ENCODE data around the gene YTHDF2.

The YTHDF2 gene

DNA sequence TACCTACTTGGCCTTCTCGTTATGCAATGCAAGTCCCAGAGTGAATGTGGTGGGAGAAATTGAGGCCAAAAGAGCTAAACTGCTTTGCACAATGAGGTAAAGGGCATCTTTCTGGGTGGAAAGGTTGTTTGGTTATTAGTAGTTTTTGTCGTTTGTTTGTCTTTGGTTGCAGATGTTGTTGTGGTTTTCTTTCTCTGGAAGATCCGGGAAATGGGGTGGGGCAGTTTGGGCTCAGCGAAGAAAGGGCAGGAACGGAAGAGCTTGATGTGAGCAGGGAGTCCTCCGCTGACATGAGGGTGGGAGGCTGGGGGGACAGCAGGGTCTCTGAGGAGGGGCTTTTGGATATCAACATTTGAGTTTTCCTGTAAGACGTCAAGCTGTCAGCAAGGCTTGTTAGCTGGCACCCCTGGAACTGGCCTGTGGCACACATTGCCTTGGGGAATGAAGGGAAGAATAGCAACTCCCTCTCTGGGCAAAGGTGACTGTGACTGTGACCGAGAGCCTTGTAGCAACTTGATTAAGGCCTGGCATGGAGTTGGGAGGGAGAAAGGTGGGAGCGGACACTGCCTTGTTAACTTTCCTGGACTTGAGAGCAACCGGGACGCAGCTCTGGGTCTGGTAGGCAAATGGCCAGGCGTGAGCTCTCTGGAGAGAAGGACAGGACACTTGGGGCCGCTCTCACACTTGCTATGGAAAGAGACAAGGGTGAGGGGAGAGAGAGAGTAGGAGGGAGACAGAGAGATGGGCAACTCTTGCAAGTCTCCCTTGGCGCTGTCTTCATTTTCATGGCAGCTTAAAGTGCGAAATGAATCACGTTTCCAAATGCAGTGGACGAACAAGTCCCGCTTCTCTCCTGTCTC, 59.8 kb downstream of the YTHDF2 start:
- no peak for DNase-seq (ENCODE audit: low read depth in 3 of 3, low spot score in 1 of 3)

DNA sequence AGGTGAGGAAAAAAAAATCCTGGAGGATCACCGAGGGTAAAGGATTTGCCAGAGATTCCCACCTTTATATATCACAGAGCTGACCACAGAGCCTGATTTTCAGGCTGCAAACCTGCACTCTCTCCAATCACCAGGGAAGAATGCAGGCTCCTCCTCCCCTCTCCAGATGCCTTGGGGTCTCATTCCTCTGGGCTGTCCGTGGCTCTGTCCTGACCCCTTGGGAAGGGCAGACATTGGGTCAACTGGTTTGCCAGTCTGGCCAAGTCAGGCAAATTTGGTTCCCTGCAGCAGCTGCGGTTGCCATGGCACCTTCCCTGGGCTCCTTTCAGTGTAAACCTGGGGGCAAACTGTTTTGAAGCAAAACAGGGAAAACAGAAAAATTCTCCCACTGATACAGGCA, 63.6 kb downstream of the YTHDF2 start:
- DNase-seq (ENCODE audit: low read depth in 3 of 3, low spot score in 1 of 3), result no peak

DNA sequence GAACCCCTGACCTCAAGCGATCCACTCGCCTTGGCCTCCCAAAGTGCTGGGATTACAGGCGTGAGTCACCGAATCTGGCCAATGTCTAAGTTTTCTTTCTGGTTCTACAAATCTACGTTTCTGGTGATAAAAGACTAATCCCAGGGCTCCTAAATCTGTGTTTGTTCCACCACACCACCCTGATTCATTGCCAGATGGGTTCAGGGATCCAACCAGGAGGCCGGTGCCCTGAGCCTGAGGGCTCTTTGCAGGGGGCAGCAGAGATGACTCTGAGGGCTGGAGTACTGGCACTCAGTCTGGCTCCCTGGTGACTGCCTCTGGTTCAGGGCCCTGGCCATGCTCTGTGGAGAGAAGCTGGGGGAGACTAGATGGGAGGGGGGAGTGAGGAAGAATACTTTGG, 64.7 kb downstream of the YTHDF2 start:
- DNase-seq (ENCODE audit: low read depth in 3 of 3, low spot score in 1 of 3), result no peak

DNA sequence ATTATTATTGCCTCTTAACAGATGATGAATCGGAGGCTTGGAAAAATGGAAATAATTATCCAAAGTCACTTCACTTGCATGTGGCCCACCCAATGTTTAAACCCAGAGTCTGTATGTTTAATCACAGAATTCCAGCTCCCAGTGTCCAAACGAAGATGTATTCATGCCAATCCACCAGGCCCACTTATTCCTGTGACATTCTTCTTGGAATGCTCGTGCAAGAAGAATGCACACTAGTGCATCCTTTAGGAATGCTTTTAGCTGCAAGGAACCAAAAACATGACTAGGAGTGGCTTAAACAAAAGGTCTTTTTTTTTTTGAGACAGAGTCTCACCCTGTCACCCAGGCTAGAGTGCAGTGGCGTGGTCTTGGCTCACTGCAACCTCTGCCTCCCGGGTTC, 66.3 kb downstream of the YTHDF2 start:
- DNase-seq (ENCODE audit: low read depth in 3 of 3, low spot score in 1 of 3), result no peak

DNA sequence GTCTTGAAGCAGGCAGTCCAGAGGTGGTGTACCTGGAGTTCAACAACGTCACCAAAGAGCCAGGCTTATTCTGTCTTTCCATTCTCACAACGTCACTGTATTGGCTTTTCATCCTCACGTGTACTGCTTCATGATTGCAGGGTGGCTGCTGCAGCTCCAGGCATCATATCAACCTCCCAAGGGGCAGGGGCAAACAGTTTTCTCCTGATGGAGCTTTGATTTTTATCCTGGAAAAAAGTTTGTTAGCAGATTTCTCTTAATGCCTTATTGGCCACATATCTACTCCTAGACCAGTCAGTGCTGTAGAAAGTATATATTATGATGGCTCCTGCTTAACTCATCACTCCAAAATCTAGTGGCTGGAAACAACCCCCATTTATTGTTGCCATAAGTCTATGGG, 66.9 kb downstream of the YTHDF2 start:
- DNase-seq (ENCODE audit: low read depth in 3 of 3, low spot score in 1 of 3), result no peak

DNA sequence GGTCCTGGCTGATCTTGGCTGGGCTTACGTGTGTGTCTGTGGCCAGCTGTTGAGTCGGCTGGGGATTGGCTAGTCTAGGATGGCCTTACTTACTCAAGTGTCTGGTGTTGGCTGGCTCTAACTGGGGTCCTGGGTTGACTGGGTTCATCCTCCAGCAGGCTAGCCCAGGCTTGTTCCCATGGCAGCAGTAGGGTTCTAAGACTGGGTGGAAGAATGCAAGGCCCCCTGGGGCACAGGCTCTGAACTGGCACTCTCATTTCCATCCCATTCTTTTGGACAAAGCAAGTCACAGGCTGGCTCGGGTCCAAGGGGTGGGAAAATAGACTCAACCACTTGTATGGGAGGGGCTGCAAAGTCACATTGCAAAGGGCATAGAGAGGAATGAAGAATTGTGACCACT, 67.3 kb downstream of the YTHDF2 start:
- no peak for DNase-seq (ENCODE audit: low read depth in 3 of 3, low spot score in 1 of 3)

DNA sequence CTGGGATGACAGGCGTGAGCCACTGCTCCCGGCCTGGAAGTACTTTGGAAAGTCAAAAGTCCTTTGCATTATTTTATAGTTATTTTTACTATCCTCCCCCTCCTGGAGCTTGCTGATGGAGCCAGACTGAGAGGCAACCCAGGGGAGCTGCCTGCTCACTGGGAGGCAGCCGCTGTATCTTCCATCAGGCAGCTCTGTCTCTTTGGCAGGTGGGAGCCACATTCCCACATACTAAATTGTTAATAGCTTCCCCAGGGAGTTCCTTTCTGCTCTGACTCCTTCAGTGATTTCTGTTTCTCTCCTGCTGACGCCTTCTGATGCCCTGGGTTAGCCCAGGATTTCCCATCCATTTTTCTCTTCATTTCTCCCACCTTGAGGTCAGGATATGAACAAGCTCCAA, 70.3 kb downstream of the YTHDF2 start:
- DNase-seq (ENCODE audit: low read depth in 3 of 3, low spot score in 1 of 3), result no peak

DNA sequence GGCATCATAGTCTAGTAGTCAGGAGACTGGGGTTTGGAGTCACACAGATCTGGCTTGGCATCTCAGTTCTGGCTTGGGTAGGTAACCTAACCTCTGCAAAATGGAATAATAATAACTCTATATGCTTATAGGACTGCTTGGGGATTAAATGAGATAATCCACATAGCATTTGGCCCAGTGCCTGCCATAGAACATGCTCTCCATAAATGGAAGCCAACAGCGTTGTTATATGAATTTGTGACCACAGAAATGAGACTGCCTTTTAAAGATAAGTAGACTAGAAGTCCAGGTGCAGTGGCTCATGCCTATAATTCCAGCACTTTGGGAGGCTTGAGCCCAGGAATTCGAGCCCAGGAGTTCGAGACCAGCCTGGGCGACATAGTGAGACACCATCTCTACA, 71.2 kb downstream of the YTHDF2 start:
- no peak for DNase-seq (ENCODE audit: low read depth in 3 of 3, low spot score in 1 of 3)

DNA sequence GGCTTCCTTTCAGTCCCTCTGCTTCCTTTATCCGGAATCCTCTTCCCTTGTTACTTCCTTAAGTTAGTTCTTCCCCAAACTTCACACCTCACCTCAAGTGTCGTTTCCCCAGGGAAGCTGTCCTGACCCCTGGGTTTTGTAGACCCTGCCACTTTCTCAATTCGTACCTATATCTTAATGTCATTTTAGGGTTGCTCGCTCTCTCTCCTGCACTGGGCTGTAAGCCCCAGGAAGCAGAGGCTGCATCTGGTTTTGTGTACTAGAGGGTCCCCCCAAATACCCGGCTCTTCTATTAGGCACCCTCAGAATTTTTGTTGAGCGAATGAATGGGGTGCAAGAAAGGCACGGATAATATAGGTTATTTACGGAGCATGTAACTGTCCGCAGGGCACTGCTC, 74.6 kb downstream of the YTHDF2 start:
- DNase-seq (ENCODE audit: low read depth in 3 of 3, low spot score in 1 of 3), result no peak

DNA sequence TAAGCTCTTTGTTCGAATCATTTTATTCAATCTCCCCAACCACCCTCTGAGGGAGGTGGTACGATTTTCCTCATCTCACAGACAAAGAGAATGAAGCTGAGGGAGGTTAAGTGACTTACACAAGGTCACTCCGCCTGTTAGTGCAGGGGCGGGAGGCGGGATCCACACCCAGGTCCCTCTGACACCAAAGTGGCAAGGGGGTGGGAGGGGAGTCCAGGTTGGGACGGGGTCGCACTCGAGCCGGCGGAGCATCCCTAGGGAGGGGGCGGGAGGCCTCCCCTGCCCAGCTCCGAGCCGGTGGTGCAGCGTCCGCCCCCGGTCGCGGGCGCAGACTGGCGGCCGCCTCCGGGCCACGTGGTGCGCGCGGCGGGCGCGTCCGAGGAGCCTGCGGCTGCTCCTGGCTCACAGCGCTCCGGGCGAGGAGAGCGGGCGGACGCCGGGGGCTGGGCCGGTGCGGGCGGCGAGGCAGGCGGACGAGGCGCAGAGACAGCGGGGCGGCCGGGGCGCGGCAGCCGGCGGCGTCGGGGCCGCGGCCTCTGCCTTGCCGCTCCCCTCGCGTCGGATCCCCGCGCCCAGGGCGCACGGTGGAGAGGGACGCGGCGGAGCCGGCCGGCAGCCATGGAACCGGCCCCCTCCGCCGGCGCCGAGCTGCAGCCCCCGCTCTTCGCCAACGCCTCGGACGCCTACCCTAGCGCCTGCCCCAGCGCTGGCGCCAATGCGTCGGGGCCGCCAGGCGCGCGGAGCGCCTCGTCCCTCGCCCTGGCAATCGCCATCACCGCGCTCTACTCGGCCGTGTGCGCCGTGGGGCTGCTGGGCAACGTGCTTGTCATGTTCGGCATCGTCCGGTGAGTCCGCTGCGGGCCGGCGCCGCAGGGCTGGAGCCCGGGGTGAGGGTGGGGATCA, 75.3 kb downstream of the YTHDF2 start, which contains the start of gene OPRD1:
Gene OPRD1, plus strand, starts transcription at position 405 of the 903 bp plus-strand sequence. Its CDS starts 214 bp downstream, at position 619.
- DNase-seq (ENCODE audit: low read depth in 3 of 3, low spot score in 1 of 3), result no peak

DNA sequence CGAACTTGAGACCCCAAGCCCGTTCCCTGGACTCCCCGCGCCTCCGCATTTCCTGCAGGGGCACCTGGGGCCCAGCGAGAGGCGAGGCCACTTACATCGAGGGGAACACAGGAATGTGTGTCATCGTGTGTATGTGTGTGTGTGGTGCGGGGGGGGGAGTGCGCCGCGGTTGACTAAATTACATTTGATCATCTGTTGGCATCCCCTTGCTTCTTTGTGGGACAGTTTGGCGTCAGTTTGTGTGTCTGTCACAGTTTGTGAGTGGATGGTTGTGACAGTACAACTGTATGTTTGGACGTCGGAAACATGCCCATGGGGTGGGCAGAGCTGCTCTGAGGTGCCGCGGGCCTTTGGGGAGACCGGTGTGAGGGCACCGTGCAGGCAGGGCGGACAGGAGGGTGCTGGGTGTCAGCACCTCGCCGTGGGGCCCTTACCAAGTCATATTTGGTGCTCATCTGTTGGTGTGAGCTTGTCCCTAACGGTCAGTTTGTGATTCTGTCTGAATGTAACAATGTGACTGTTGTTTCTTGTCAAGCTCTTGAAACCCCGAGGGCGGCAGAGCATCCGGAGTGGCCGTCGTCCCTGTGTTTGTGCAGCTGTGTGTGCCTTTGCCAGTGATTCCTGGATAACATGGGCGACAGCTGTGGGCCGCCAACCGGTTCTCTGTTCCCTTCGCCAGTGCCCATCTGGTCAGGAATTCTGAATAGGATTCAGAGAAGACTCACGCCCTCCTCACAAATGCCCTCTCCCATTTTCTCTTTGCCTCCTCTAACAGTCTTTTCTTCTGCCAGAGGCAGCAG, 76.1 kb downstream of the YTHDF2 start:
- no peak for DNase-seq (ENCODE audit: low read depth in 3 of 3, low spot score in 1 of 3)

DNA sequence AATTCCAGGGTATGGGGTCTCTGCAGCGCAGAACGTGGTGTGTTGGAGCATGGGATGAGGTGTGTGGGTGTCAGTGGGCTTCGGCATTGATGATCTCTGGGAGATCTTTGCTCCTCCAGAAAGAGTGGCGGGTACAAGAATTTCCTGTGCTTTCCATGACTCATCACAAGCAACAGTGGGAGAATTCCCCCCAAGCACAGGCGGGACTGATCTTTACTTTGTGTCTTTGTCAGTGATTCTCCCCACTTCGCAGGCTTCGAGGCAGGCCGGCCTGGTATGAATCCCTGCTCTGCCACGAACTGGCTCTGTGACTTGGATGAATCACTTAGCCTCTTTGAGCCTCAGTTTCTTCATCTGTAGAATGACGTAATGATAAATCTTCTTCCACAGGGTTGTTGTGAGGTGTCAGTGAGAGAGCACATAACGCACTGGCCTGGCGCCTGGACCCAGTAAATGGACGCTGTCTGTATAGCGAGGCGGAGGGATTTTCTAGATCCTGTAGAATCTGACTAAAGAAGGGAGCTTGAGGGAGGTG, 77.3 kb downstream of the YTHDF2 start:
- DNase-seq (ENCODE audit: low read depth in 3 of 3, low spot score in 1 of 3), result no peak

DNA sequence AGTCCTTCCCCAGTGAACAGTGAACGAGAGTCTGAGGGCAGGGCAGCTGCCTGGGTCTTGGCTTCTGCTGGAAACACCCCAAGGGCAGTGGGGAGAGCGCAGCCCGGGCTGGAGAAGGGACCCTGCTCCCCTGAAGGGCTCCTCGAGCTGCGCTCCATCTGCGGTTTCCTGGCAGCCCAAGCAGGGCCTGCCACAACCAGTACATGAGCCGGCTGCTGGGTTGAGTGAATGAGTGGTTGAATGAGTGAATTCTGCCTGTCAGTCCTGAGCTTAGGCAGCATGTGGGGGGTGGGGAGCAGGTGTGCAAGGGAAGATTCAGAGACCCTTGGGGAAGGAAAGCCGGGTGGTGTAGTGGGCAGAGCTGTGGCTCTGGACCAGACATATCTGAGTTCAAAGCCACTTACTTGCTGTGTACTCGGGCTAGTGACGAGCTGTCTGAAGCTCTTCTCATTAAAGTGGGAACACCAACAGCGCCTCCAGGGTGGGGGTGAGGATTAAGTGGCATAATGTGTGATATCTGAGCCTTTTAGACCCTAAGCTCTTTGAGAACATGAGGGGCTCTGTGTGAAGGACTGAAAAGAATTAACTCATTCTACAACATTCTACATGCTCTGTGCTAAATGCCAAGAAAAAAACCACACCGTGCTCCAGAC, 78.9 kb downstream of the YTHDF2 start:
- no peak for DNase-seq (ENCODE audit: low read depth in 3 of 3, low spot score in 1 of 3)

DNA sequence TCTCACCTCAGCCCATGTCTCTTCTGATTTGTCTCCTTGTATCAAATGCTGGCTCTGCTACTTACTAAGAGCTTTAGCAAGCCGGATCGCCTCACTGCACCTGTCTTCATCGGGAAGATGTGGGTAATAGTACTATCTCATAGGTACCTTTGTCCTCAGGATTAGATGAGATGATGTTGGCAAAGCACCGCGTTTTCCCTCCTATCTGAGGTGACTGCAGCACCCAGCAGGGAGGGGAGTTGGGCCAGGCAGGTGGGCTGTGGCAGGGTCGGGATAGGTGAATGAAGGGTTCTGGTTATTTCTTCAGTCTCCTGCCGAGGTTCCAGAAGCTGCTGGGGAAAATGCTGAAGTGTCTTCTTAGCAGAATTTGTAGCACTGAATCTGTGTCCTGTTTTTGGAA, 80.4 kb downstream of the YTHDF2 start:
- no peak for DNase-seq (ENCODE audit: low read depth in 3 of 3, low spot score in 1 of 3)

DNA sequence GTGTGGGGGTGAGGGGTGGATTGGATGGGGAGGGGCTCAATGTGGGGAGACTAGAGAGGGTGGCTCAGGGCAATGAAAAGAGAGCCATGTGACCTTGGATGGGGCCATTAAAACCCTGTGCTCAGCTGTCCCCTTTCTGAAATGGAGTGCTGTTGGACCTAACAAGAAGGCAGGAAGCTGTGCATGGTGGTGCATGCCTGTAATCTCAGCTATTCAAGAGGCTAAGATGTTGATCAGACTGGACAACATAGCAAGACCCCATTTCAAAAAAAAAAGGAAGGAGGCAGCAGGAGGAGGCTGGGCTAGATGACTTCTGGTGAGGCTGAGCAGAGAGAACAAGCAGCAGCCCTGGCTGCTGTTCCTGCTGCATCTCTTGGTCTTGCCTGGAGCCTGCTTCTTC, 82.3 kb downstream of the YTHDF2 start:
- no peak for DNase-seq (ENCODE audit: low read depth in 3 of 3, low spot score in 1 of 3)
